Esophagus squamous epithelium (tissue), 5 donors: ENCODE measurements around the gene SUGT1. TPM values are rescaled to one million over a fixed set of nuclear protein-coding genes. Genes with fewer than 3 reads are reported as not detected.
A peak's percentile ranks its signal among the peaks of the same experiment; 100 is the strongest.

ENCODE experiments used
- DNase-seq: peaks from one replicate; lab custom pipeline; 2025; lab: John Stamatoyannopoulos, UW
- H3K27ac ChIP-seq, 4 donors: fragments of 200-600 bp; sonication (generic); one replicate each; pipeline ENCODE4 v1.5.1; 2016 to 2019; ENCODE audit warnings: mild to moderate bottlenecking in 1 of 4
- H3K27me3 ChIP-seq, 4 donors: fragments of 200-600 bp; sonication (generic); 1 replicate in 3 of 4; 2 replicates in 1 of 4; pipeline versions ENCODE4 v1.5.1 to v1.6.0; 2017 to 2021; ENCODE audit warnings: antibody characterized with exemption in 1 of 4
- H3K36me3 ChIP-seq, 3 donors: fragments of 200-600 bp; sonication (generic); one replicate each; pipeline ENCODE4 v1.5.1; 2016 to 2019
- H3K4me1 ChIP-seq, 3 donors: fragments of 200-600 bp; sonication (generic); one replicate each; pipeline ENCODE4 v1.5.1; 2017 to 2019
- H3K4me3 ChIP-seq, 4 donors: fragments of 200-600 bp; sonication (generic); 1 replicate in 3 of 4; 2 replicates in 1 of 4; pipeline ENCODE4 v1.5.1; 2016 to 2019; ENCODE audit warnings: mild to moderate bottlenecking in 2 of 4, moderate library complexity in 1 of 4
- H3K9me3 ChIP-seq, 3 donors: fragments of 200-600 bp; sonication (generic); one replicate each; pipeline ENCODE4 v1.5.1; 2016 to 2019
- CTCF ChIP-seq, 6 experiments: fragments of 450-650 bp in 4 of 6; fragments of 200-600 bp in 2 of 6; sonication (generic) in 2 of 6; IDR thresholded peaks; one replicate each; pipeline ENCODE4 v1.5.1; 2016 to 2019; ENCODE audit warnings: antibody characterized with exemption in 6 of 6, mild to moderate bottlenecking in 4 of 6, moderate library complexity in 4 of 6
- POLR2A ChIP-seq, 4 donors: fragments of 450-650 bp; IDR thresholded peaks; one replicate each; pipeline ENCODE4 v1.6.1; 2017; ENCODE audit warnings: antibody characterized with exemption in 4 of 4, mild to moderate bottlenecking in 4 of 4, moderate library complexity in 3 of 4
- WGBS, 2 donors: methylation state at CpG; one replicate each; pipeline ENCODE4 v1.1.5; 2018; 5-methylcytosine and 5-hydroxymethylcytosine counted together
- intact Hi-C: fragments of 100-400 bp; cut with DNase I; formaldehyde crosslinking; loops from one replicate; pipeline ENCODE4 v1.15.0; 2022
- total RNA-seq, 4 donors: library from RNA; depleted of rRNA; stranded (reverse); fragments of >200 nt; gene quantifications; one replicate each; pipeline ENCODE4 v1.1.0, GENCODE V29; 2016
- donor health status: DM: yes; HTN: yes; CAD: no.

Gene SUGT1
- total RNA-seq, 4 donors from 2014 or later: 22.1 to 35.8 (median 30.7) TPM

- peaks cover 0 to 37% (median 0%) of the 10 kb centered on the region in 3 donors for H3K4me1 ChIP-seq
- intact Hi-C loops: no loop called here
- peak within 1 kb of the TSS in 1 of 4 donors; percentile 21 for H3K27ac ChIP-seq
- H3K9me3 ChIP-seq: no peaks in the 10 kb centered on the region
- no peak for DNase-seq
- peaks cover 0 to 56% (median 3%) of the 10 kb centered on the region in 3 donors for H3K36me3 ChIP-seq
- no peak for TF ChIP-seq CTCF (IDR thresholded peaks at IDR 0.05)
- 94 to 96% methylated on average over 7 of the region's 7 CpGs for WGBS, 2 donors
- H3K4me3 ChIP-seq: no peak within 1 kb of the TSS
- H3K27me3 ChIP-seq: no peaks in the 10 kb centered on the region
These were observed 10.5 kb upstream of the SUGT1 start, which contains the start of gene HNRNPA1L2 for GRCh38 chr13:52642131-52642530. HNRNPA1L2 (plus strand) TSS chr13:52642431; CDS start chr13:52642493, 62 bp downstream.

DNA sequence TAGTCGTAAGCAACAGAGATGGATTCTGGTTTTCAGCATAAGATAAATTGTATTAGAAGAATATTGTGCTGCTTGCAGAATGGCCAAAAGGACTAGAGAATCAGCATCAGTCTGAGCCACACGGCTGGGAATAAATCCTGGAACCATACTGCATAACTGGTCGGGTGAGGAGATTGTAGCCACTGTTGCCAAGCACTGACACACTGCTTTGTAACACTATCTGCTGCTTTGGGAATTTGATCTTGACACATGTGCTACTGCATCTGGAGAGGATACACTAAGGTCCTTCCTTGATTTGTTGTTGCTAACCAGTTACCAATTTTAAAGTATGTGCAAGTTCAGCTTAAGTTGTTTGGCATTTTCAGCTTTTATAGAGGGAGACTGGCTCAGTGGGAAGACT lies 8.5 kb upstream of the SUGT1 start:
- no peaks in the 10 kb centered on the region for H3K9me3 ChIP-seq
- H3K27me3 ChIP-seq: no peaks in the 10 kb centered on the region
- peaks cover 0 to 38% (median 0%) of the 10 kb centered on the region in 3 donors for H3K4me1 ChIP-seq
- TF ChIP-seq POLR2A (IDR thresholded peaks at IDR 0.05) (no peak), CTCF (IDR thresholded peaks at IDR 0.05) (no peak)
- peaks cover 0 to 41% (median 5%) of the 10 kb centered on the region in 3 donors for H3K36me3 ChIP-seq
- WGBS, 2 donors: 49 to 55% methylated on average over 3 of the region's 3 CpGs
- H3K4me3 ChIP-seq: no peak overlapping the region
- H3K27ac ChIP-seq: peak overlapping the region; percentile 9 to 69 (median 46)
- DNase-seq: no peak
- intact Hi-C loops: no loop called here

- H3K27me3 ChIP-seq: no peaks in the 10 kb centered on the region
- no peak overlapping the region for H3K4me3 ChIP-seq
- H3K9me3 ChIP-seq: no peaks in the 10 kb centered on the region
- peaks cover 8 to 51% (median 12%) of the 10 kb centered on the region in 3 donors for H3K4me1 ChIP-seq
- intact Hi-C loops: no loop called here
- no peak for DNase-seq
- H3K27ac ChIP-seq: peak overlapping the region in 1 of 4 donors; percentile 50
- TF ChIP-seq POLR2A (IDR thresholded peaks at IDR 0.05): no peak
- TF ChIP-seq CTCF (IDR thresholded peaks at IDR 0.05): no peak
- peaks cover 0 to 27% (median 3%) of the 10 kb centered on the region in 3 donors for H3K36me3 ChIP-seq
These were observed 5.7 kb upstream of the SUGT1 start for GRCh38 chr13:52646967-52647366.

DNA sequence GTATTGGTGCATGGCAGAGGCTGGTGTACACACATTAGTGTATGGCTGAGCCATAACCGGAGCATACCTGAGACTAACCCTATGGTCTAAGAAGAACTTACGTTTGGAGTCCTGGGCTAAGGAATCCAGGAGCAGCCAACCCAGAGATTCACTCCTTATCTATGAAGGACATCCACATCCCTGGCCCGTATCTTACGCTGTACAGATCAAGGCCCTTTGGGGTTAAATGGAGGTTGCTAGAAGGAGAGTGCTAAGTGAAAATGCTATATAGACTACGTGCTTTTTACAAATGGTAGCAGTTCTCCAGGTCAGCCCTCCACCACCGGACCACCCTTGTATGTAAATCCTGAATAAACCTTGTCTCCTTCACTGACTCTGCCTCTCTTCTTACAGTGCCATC lies 1.9 kb upstream of the SUGT1 start:
- peak overlapping the region in 1 of 4 donors; percentile 32 for H3K27ac ChIP-seq
- peaks cover 8 to 52% (median 28%) of the 10 kb centered on the region in 3 donors for H3K4me1 ChIP-seq
- TF ChIP-seq CTCF (IDR thresholded peaks at IDR 0.05) (no peak), POLR2A (IDR thresholded peaks at IDR 0.05) (no peak)
- H3K36me3 ChIP-seq: peaks cover 0 to 16% (median 3%) of the 10 kb centered on the region in 3 donors
- H3K9me3 ChIP-seq: no peaks in the 10 kb centered on the region
- intact Hi-C loops: no loop called here
- WGBS, 2 donors: 72 to 77% methylated on average over 5 of the region's 6 CpGs
- DNase-seq: no peak
- peak overlapping the region in 3 of 4 donors; percentile 79 to 89 (median 89) for H3K4me3 ChIP-seq
- H3K27me3 ChIP-seq: no peaks in the 10 kb centered on the region

DNA sequence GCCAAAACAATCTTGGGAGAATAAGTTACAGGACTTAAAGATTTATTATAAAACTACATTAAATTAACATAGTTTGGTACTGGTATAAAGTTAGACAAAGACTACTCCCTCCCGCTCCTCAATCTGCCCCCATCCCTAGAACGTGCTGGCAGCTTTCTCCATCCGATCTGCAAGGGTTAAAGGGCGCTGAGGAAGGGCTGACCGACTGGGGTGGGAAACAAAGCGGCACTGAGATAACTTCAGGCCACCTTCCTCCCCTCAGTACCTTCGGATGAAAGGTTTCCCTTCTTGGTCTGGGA lies 790 bp upstream of the SUGT1 start:
- intact Hi-C loops: no loop called here
- Histone ChIP-seq H3K27me3 (no peaks in the 10 kb centered on the region), H3K27ac (peak overlapping the region; percentile 95 to 98 (median 96)), H3K9me3 (no peaks in the 10 kb centered on the region), H3K36me3 (peaks cover 0 to 16% (median 3%) of the 10 kb centered on the region in 3 donors), H3K4me3 (peak overlapping the region; percentile 79 to 89 (median 85)), H3K4me1 (peaks cover 8 to 50% (median 33%) of the 10 kb centered on the region in 3 donors)
- 0% methylated on average over 6 to 7 of the region's 7 CpGs for WGBS, 2 donors
- DNase-seq: no peak
- no peak for TF ChIP-seq CTCF (IDR thresholded peaks at IDR 0.05)
- no peak for TF ChIP-seq POLR2A (IDR thresholded peaks at IDR 0.05)
